Liver (tissue), 9 donors: ENCODE data around the gene TFF3. TPM values are rescaled to one million over a fixed set of nuclear protein-coding genes. Genes with fewer than 3 reads are reported as not detected.

Source experiments
- DNase-seq: peaks from one replicate; pipeline ENCODE4 v3.0.0-alpha.2; 2017; ENCODE audit warnings: low spot score
- H3K27ac ChIP-seq, 2 donors: one replicate each; pipeline ENCODE4 v1.7.0; 2013; ENCODE audit warnings: inconsistent platforms in 2 of 2, low read length in 2 of 2, control low read depth in 1 of 2, low read depth in 1 of 2, mild to moderate bottlenecking in 1 of 2
- H3K27me3 ChIP-seq, 4 donors: one replicate each; pipeline versions ENCODE4 v1.6.1 to v1.7.0; 2013; ENCODE audit warnings: low read length in 3 of 4, inconsistent platforms in 1 of 4, mild to moderate bottlenecking in 1 of 4, moderate library complexity in 1 of 4; ENCODE audit not compliant: control insufficient read depth in 4 of 4, insufficient read depth in 4 of 4
- H3K36me3 ChIP-seq, 4 donors: one replicate each; pipeline versions ENCODE4 v1.6.1 to v1.7.0; 2013; ENCODE audit warnings: low read length in 3 of 4, mild to moderate bottlenecking in 3 of 4, low read depth in 1 of 4, moderate library complexity in 1 of 4; ENCODE audit not compliant: control insufficient read depth in 4 of 4, insufficient read depth in 3 of 4
- H3K4me1 ChIP-seq, 4 donors: one replicate each; pipeline versions ENCODE4 v1.6.1 to v1.7.0; 2013; ENCODE audit warnings: low read length in 3 of 4, mild to moderate bottlenecking in 3 of 4, moderate library complexity in 1 of 4; ENCODE audit not compliant: control insufficient read depth in 4 of 4, insufficient read depth in 4 of 4
- H3K4me3 ChIP-seq, 3 donors: one replicate each; pipeline versions ENCODE4 v1.6.1 to v1.7.0; 2013; ENCODE audit warnings: low read length in 3 of 3, control low read depth in 1 of 3, low read depth in 1 of 3, mild to moderate bottlenecking in 1 of 3
- H3K9ac ChIP-seq, 2 donors: one replicate each; pipeline ENCODE4 v1.7.0; 2013; ENCODE audit warnings: low read length in 2 of 2, mild to moderate bottlenecking in 2 of 2, moderate library complexity in 2 of 2, control low read depth in 1 of 2, low read depth in 1 of 2
- H3K9me3 ChIP-seq, 4 donors: one replicate each; pipeline versions ENCODE4 v1.6.1 to v1.7.0; 2013; ENCODE audit warnings: low read length in 3 of 4; ENCODE audit not compliant: control insufficient read depth in 4 of 4
- EGR1 ChIP-seq, 2 donors: IDR thresholded peaks; 2 replicates each; pipeline ENCODE4 v1.6.1; 2016 to 2018; ENCODE audit warnings: antibody characterized with exemption in 2 of 2, low read depth in 2 of 2
- FOXA1 ChIP-seq: IDR thresholded peaks from 2 replicates; pipeline ENCODE4 v1.6.1; 2016; ENCODE audit warnings: antibody characterized with exemption
- FOXA2 ChIP-seq: IDR thresholded peaks from 2 replicates; pipeline ENCODE4 v1.6.1; 2016; ENCODE audit warnings: antibody characterized with exemption
- GABPA ChIP-seq, 2 donors: IDR thresholded peaks in 1 of 2; conservative IDR thresholded peaks in 1 of 2; 2 replicates each; pipeline ENCODE4 v1.6.1; 2016; ENCODE audit warnings: antibody characterized with exemption in 2 of 2, mild to moderate bottlenecking in 1 of 2, moderate library complexity in 1 of 2
- HNF4A ChIP-seq, 2 donors: conservative IDR thresholded peaks; 2 replicates each; pipeline ENCODE4 v1.6.1; 2016; ENCODE audit warnings: antibody characterized with exemption in 2 of 2, mild to moderate bottlenecking in 2 of 2
- HNF4G ChIP-seq: IDR thresholded peaks from 2 replicates; pipeline ENCODE4 v1.6.1; 2016; ENCODE audit warnings: antibody characterized with exemption
- JUND ChIP-seq, 2 donors: IDR thresholded peaks; 2 replicates each; pipeline ENCODE4 v1.6.1; 2016; ENCODE audit warnings: antibody characterized with exemption in 2 of 2
- MAX ChIP-seq: IDR thresholded peaks from 2 replicates; pipeline ENCODE4 v1.6.1; 2016; ENCODE audit warnings: antibody characterized with exemption
- NR2F2 ChIP-seq: IDR thresholded peaks from 2 replicates; pipeline ENCODE4 v1.6.1; 2016; ENCODE audit warnings: antibody characterized with exemption
- RAD21 ChIP-seq, 2 donors: IDR thresholded peaks; 2 replicates each; pipeline ENCODE4 v1.6.1; 2016; ENCODE audit warnings: antibody characterized with exemption in 2 of 2, mild to moderate bottlenecking in 2 of 2
- REST ChIP-seq: IDR thresholded peaks from 2 replicates; pipeline ENCODE4 v1.6.1; 2016; ENCODE audit warnings: antibody characterized with exemption, mild to moderate bottlenecking
- RXRA ChIP-seq, 2 donors: IDR thresholded peaks; 2 replicates each; pipeline ENCODE4 v1.6.1; 2017 to 2018; ENCODE audit warnings: antibody characterized with exemption in 2 of 2, mild to moderate bottlenecking in 1 of 2
- SP1 ChIP-seq: IDR thresholded peaks from 2 replicates; pipeline ENCODE4 v1.6.1; 2018; ENCODE audit warnings: antibody characterized with exemption, mild to moderate bottlenecking
- TAF1 ChIP-seq: conservative IDR thresholded peaks from 2 replicates; pipeline ENCODE4 v1.6.1; 2016; ENCODE audit warnings: antibody characterized with exemption, mild to moderate bottlenecking
- YY1 ChIP-seq: IDR thresholded peaks from 2 replicates; pipeline ENCODE4 v1.6.1; 2016; ENCODE audit warnings: antibody characterized with exemption, mild to moderate bottlenecking
- ZBTB33 ChIP-seq: IDR thresholded peaks from 2 replicates; pipeline ENCODE4 v1.6.1; 2016; ENCODE audit warnings: antibody characterized with exemption
- WGBS: extraction: QIAGEN DNeasy Blood & Tissue Kit; methylation state at CpG from one replicate; pipeline ENCODE4 v1.1.7; 2013; 5-methylcytosine and 5-hydroxymethylcytosine counted together
- polyA plus RNA-seq, 2 donors: library from polyadenylated mRNA; stranded (reverse) in 1 of 2; unstranded in 1 of 2; fragments of 200-250 nt in 1 of 2; fragments of >200 nt in 1 of 2; fragmentation: Nextera tagmentation in 1 of 2; extraction: Ambion mirVana in 1 of 2; gene quantifications; one replicate each; pipeline versions ENCODE4 v1.2.1 to v1.2.3, GENCODE V29; 2013 to 2015
- total RNA-seq, 2 donors: library from RNA; depleted of rRNA; stranded (reverse); fragments of >200 nt; gene quantifications; one replicate each; pipeline ENCODE4 v1.2.3, GENCODE V29; 2014
- TF ChIP-seq, protein P1 (sequence below): fragments of 150-350 bp; IDR thresholded peaks from 2 replicates; pipeline ENCODE4 v1.5.1; 2017; ENCODE audit warnings: improper control_type of control experiment, low read depth, low read length; ENCODE audit not compliant: missing input control
- TF ChIP-seq, protein P2 (sequence below): IDR thresholded peaks from 2 replicates; pipeline ENCODE4 v1.6.1; 2016; ENCODE audit warnings: antibody characterized with exemption
- donor health status: healthy.
- donor health status: healthy.
- donor health status: healthy.
- donor health status: healthy.
- donor health status: healthy.

TFF3 gene
- total and polyA plus RNA-seq, 4 donors, result 0.09 to 4.1 (median 1.5) TPM

- WGBS, result 93% methylated on average over 35 of the region's 35 CpGs
- Histone ChIP-seq H3K4me3 (no peak overlapping the region), H3K9me3 (no peaks in the 10 kb centered on the region), H3K36me3 (peaks cover 0 to 6% (median 2%) of the 10 kb centered on the region in 4 donors), H3K4me1 (no peaks in the 10 kb centered on the region), H3K27me3 (no peaks in the 10 kb centered on the region), H3K9ac (no peak overlapping the region), H3K27ac (no peak overlapping the region)
- TF ChIP-seq HNF4G (no peak), GABPA (IDR thresholded peaks at IDR 0.05 in 1 of 2, conservative IDR thresholded peaks at IDR 0.05 in 1 of 2) (no peak), HNF4A (conservative IDR thresholded peaks at IDR 0.05) (no peak), YY1 (no peak), NR2F2 (no peak), RAD21 (IDR thresholded peaks at IDR 0.05) (no peak), MAX (no peak), RXRA (IDR thresholded peaks at IDR 0.05) (no peak), ZBTB33 (no peak), EGR1 (IDR thresholded peaks at IDR 0.05; ENCODE audit: low read depth in 2 of 2) (no peak), TAF1 (no peak), JUND (IDR thresholded peaks at IDR 0.05) (no peak), REST (no peak), FOXA2 (no peak), FOXA1 (no peak), SP1 (no peak)
- TF ChIP-seq, protein P1, sequence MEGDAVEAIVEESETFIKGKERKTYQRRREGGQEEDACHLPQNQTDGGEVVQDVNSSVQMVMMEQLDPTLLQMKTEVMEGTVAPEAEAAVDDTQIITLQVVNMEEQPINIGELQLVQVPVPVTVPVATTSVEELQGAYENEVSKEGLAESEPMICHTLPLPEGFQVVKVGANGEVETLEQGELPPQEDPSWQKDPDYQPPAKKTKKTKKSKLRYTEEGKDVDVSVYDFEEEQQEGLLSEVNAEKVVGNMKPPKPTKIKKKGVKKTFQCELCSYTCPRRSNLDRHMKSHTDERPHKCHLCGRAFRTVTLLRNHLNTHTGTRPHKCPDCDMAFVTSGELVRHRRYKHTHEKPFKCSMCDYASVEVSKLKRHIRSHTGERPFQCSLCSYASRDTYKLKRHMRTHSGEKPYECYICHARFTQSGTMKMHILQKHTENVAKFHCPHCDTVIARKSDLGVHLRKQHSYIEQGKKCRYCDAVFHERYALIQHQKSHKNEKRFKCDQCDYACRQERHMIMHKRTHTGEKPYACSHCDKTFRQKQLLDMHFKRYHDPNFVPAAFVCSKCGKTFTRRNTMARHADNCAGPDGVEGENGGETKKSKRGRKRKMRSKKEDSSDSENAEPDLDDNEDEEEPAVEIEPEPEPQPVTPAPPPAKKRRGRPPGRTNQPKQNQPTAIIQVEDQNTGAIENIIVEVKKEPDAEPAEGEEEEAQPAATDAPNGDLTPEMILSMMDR, result no peak
- TF ChIP-seq, protein P2, sequence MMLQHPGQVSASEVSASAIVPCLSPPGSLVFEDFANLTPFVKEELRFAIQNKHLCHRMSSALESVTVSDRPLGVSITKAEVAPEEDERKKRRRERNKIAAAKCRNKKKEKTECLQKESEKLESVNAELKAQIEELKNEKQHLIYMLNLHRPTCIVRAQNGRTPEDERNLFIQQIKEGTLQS, result no peak
- DNase-seq, result no peak
Observed at GRCh38 chr21:42291003-42291750, 24.0 kb downstream of the TFF3 start.
